Trophoblast cell (in vitro differentiated cells and primary cell): ENCODE results near the gene SLC6A9.
A peak's percentile ranks its signal among the peaks of the same experiment; 100 is the strongest.

Experiments
- DNase-seq, 2 donors: peaks; one replicate each; pipeline ENCODE4 v3.0.0-alpha.2; 2016
- H2AFZ ChIP-seq: 2 replicates; pipeline ENCODE4 v1.6.1; 2013; ENCODE audit warnings: low read length, moderate library complexity, mild to moderate bottlenecking; ENCODE audit not compliant: insufficient read depth, poor library complexity
- H2AK5ac ChIP-seq: 2 replicates; pipeline ENCODE4 v1.6.1; 2013; ENCODE audit warnings: mild to moderate bottlenecking, low read length
- H2BK120ac ChIP-seq: 2 replicates; pipeline ENCODE4 v1.6.1; 2013; ENCODE audit warnings: low read length, mild to moderate bottlenecking, moderate library complexity; ENCODE audit not compliant: insufficient read depth, poor library complexity
- H2BK12ac ChIP-seq: 2 replicates; pipeline ENCODE4 v1.6.1; 2013; ENCODE audit warnings: mild to moderate bottlenecking, low read length, moderate library complexity
- H2BK5ac ChIP-seq: 2 replicates; pipeline ENCODE4 v1.6.1; 2013; ENCODE audit warnings: low read length, low read depth, moderate library complexity, mild to moderate bottlenecking; ENCODE audit not compliant: poor library complexity
- H3K14ac ChIP-seq: 2 replicates; pipeline ENCODE4 v1.6.1; 2013; ENCODE audit warnings: mild to moderate bottlenecking, low read length
- H3K18ac ChIP-seq: 2 replicates; pipeline ENCODE4 v1.6.1; 2013; ENCODE audit warnings: mild to moderate bottlenecking, low read length
- H3K23ac ChIP-seq: 2 replicates; pipeline ENCODE4 v1.6.1; 2013; ENCODE audit warnings: low read length
- H3K27ac ChIP-seq: 2 replicates; pipeline ENCODE4 v1.5.1; 2013; ENCODE audit warnings: low read depth, mild to moderate bottlenecking, inconsistent platforms, low read length, moderate library complexity
- H3K27me3 ChIP-seq: 2 replicates; pipeline ENCODE4 v1.6.1; 2013; ENCODE audit warnings: inconsistent platforms, mild to moderate bottlenecking, low read length, moderate library complexity; ENCODE audit not compliant: insufficient read depth
- H3K36me3 ChIP-seq, 2 experiments: 1 replicate in 1 of 2; 2 replicates in 1 of 2; pipeline ENCODE4 v1.6.1; 2013; ENCODE audit warnings: low read length in 2 of 2, mild to moderate bottlenecking in 2 of 2, moderate library complexity in 1 of 2; ENCODE audit not compliant: insufficient read depth in 2 of 2, control insufficient read depth in 1 of 2
- H3K4ac ChIP-seq: 2 replicates; pipeline ENCODE4 v1.6.1; 2013; ENCODE audit warnings: low read depth, mild to moderate bottlenecking, low read length, moderate library complexity
- H3K4me1 ChIP-seq, 2 experiments: 1 replicate in 1 of 2; 2 replicates in 1 of 2; pipeline ENCODE4 v1.6.1; 2013; ENCODE audit warnings: low read length in 2 of 2, mild to moderate bottlenecking in 2 of 2, moderate library complexity in 1 of 2; ENCODE audit not compliant: insufficient read depth in 2 of 2, control insufficient read depth in 1 of 2
- H3K4me2 ChIP-seq: 2 replicates; pipeline ENCODE4 v1.6.1; 2013; ENCODE audit warnings: inconsistent platforms, mild to moderate bottlenecking, low read length, moderate library complexity
- H3K4me3 ChIP-seq: 2 replicates; pipeline ENCODE4 v1.5.1; 2013; ENCODE audit warnings: mild to moderate bottlenecking, low read depth, low read length, inconsistent platforms
- H3K79me1 ChIP-seq: one replicate; pipeline ENCODE4 v1.6.1; 2013; ENCODE audit warnings: low read length
- H3K79me2 ChIP-seq: 2 replicates; pipeline ENCODE4 v1.6.1; 2013; ENCODE audit warnings: low read length, mild to moderate bottlenecking; ENCODE audit not compliant: control insufficient read depth, insufficient read depth, poor library complexity
- H3K9ac ChIP-seq: 2 replicates; pipeline ENCODE4 v1.6.1; 2013; ENCODE audit warnings: mild to moderate bottlenecking, low read length
- H3K9me3 ChIP-seq: 2 replicates; pipeline ENCODE4 v1.6.1; 2013; ENCODE audit warnings: low read depth, mild to moderate bottlenecking, control low read depth, inconsistent platforms, low read length; ENCODE audit not compliant: insufficient read depth
- H4K12ac ChIP-seq: 2 replicates; pipeline ENCODE4 v1.6.1; 2013; ENCODE audit warnings: low read depth, mild to moderate bottlenecking, low read length, moderate library complexity
- H4K8ac ChIP-seq: 2 replicates; pipeline ENCODE4 v1.6.1; 2013; ENCODE audit warnings: low read depth, mild to moderate bottlenecking, low read length, moderate library complexity
- H4K91ac ChIP-seq: one replicate; pipeline ENCODE4 v1.6.1; 2013; ENCODE audit warnings: low read depth, mild to moderate bottlenecking, low read length, moderate library complexity
- WGBS: extraction: QIAGEN DNeasy Blood & Tissue Kit; methylation state at CpG from one replicate; pipeline ENCODE4 v1.1.7; 2013; ENCODE audit warnings: missing lambda C conversion rate; ENCODE audit not compliant: insufficient read length, insufficient coverage; ENCODE audit errors: extremely low coverage; 5-methylcytosine and 5-hydroxymethylcytosine counted together

The SLC6A9 gene

DNA sequence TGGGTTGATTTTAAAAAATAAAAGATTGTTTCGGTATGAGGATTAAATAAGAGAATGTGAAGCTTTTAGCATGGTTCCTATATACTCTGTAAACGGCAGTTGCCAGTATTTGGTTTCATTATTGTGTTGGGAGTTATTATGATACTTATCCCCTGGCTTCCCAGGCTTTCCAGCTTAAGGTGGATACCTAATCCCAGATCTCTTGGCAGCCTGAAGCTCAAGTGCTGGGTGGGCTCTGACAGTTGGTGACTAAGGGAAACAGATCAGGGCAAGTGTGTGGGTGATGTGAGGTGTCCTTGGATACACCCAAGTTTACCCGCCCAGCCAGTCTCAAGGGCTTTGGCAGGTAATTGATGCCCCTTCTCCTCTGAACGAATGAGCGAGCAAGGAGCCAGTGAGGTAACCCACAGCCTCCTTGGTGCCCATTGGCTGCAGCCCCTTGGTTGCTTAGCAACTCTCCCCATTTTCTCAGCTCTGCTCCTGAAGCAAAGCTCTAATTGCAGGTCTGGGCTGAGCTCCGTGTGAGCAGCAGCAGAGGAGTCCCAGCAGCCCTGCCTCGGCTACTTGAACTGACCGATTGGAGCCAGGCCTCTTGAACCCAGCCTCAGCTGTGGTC is 78.4 kb downstream of the SLC6A9 start:
- Histone ChIP-seq H4K91ac (no peak overlapping the region), H2BK12ac (no peak overlapping the region), H3K36me3 (peaks cover 19 to 23% of the 10 kb centered on the region in 2 experiments), H2BK5ac (no peak overlapping the region), H3K4ac (no peak overlapping the region), H3K4me3 (no peak overlapping the region), H4K12ac (no peak overlapping the region), H3K23ac (no peak overlapping the region), H2BK120ac (no peak overlapping the region), H3K18ac (no peak overlapping the region), H3K4me2 (no peak overlapping the region), H3K9ac (no peak overlapping the region), H3K27me3 (no peaks in the 10 kb centered on the region), H3K79me1 (no peaks in the 10 kb centered on the region), H3K79me2 (no peaks in the 10 kb centered on the region), H3K9me3 (no peaks in the 10 kb centered on the region), H2AFZ (no peak overlapping the region), H2AK5ac (no peak overlapping the region), H3K4me1 (peaks cover 4 to 10% of the 10 kb centered on the region in 2 experiments), H4K8ac (no peak overlapping the region), H3K14ac (no peak overlapping the region), H3K27ac (no peak overlapping the region)
- 100% methylated on average over 1 of the region's 8 CpGs for WGBS
- DNase-seq = no peak

DNA sequence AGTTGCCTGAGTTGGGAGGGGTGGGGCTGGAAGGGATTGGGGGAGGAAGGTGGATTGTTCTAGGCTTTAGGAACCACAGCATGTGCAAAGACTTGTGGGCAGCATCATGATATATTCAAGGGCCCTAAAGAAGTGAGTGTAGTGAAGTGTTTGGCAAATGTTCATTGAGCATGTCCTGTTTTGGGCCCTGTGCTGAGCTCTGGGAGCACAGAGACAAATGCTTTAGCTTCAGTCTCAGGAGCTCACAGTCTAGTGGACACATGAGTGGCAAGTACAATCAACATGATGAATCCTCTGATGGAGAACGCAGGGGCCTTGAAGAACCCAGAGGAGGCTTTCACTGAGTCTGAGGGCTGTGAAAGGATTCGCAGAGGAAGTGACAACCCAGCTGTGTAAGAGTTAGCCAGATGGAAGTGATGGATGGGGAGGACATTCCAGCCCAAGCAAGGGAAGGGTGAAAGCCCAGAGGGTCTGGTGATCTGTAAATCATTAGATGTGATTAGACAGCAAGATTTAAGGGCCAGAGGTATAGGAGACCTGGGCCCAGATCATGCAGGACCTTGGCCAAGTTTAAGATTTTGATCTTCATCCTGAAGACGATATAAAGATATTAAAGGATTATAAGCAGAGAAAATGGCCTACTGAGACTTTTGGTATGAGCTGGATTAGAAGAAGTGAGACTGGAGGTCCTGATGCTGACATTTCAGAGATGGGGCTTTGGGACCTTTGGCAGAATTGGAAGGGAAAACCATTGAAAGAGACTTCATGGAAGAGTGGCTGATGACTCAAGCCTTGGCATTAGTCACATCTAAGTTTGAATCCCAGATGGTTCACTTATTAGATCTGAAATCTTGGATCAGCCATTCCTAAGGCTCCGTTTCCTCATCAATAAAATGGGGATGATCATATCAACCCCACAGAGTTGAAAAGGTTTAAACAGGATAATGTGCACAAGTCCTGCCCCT is 80.0 kb downstream of the SLC6A9 start:
- Histone ChIP-seq H3K4ac (no peak overlapping the region), H3K27me3 (no peaks in the 10 kb centered on the region), H2BK120ac (no peak overlapping the region), H3K4me1 (peaks cover 11 to 18% of the 10 kb centered on the region in 2 experiments), H3K4me3 (no peak overlapping the region), H3K36me3 (peaks cover 7 to 8% of the 10 kb centered on the region in 2 experiments), H3K14ac (no peak overlapping the region), H2BK12ac (no peak overlapping the region), H3K27ac (no peak overlapping the region), H4K12ac (no peak overlapping the region), H2AK5ac (no peak overlapping the region), H3K79me1 (peaks cover 7% of the 10 kb centered on the region), H2AFZ (no peak overlapping the region), H3K9me3 (no peaks in the 10 kb centered on the region), H3K18ac (no peak overlapping the region), H3K4me2 (no peak overlapping the region), H4K8ac (no peak overlapping the region), H2BK5ac (no peak overlapping the region), H3K23ac (no peak overlapping the region), H3K79me2 (peaks cover 9% of the 10 kb centered on the region), H3K9ac (no peak overlapping the region), H4K91ac (no peak overlapping the region)
- no CpG with 5 or more reads among the region's 4 CpGs for WGBS
- DNase-seq = no peak

DNA sequence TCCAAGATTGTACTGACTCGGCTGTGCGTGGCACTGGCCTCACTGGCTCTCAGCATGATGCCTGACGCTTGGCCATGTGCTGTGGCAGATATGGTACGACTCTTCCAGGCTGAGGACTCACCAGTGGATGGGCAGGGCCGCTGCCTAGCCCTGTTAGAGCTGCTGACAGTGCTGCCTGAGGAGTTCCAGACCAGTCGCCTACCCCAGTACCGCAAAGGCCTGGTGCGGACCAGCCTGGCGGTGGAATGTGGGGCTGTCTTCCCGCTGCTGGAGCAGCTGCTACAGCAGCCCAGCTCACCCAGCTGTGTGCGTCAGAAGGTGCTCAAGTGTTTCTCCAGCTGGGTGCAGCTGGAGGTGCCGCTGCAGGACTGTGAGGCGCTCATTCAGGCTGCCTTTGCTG is 81.6 kb downstream of the SLC6A9 start:
- no peak overlapping the region for H3K4me3 ChIP-seq
- no CpG with 5 or more reads among the region's 13 CpGs for WGBS
- H4K12ac ChIP-seq = no peak overlapping the region
- H3K79me2 ChIP-seq = peaks cover 10% of the 10 kb centered on the region
- H3K4ac ChIP-seq = no peak overlapping the region
- H4K8ac ChIP-seq = no peak overlapping the region
- no peak overlapping the region for H3K18ac ChIP-seq
- H2BK120ac ChIP-seq = no peak overlapping the region
- H3K27ac ChIP-seq = no peak overlapping the region
- no peaks in the 10 kb centered on the region for H3K27me3 ChIP-seq
- H2BK12ac ChIP-seq = no peak overlapping the region
- H2BK5ac ChIP-seq = no peak overlapping the region
- no peak overlapping the region for H3K23ac ChIP-seq
- no peak overlapping the region for H3K9ac ChIP-seq
- no peak overlapping the region for H2AFZ ChIP-seq
- H3K36me3 ChIP-seq = peaks cover 6 to 7% of the 10 kb centered on the region in 2 experiments
- H3K79me1 ChIP-seq = peaks cover 9% of the 10 kb centered on the region
- H4K91ac ChIP-seq = no peak overlapping the region
- DNase-seq = no peak
- H3K4me1 ChIP-seq = peaks cover 11 to 18% of the 10 kb centered on the region in 2 experiments
- no peak overlapping the region for H2AK5ac ChIP-seq
- H3K4me2 ChIP-seq = no peak overlapping the region
- no peaks in the 10 kb centered on the region for H3K9me3 ChIP-seq
- H3K14ac ChIP-seq = no peak overlapping the region

DNA sequence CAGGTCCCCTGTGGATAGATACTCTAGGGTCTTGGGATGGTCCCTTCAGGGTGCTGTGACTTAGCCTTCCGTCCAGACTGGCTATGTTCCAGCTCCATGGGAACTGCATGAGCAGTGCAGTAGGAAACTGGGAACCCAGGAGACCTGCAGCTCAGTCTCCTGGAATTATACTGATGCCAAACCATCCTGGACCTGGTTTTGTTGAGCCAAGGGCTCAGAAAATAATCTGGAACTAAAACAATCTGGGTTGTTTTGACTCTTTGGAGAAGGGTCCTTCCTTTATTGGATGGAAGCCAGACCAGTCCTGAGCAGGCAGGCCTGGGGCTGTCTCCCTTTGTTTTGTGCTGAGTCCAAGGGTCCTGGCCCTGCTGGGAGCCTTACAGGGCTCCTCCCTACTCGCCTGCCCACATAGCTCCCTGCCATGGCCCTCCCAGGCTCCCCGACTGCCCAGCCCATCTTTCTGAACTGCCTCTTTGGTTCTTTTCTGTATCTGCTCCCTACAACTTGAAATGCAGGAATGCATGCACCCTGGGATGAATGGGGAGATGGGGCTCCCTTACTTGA is 83.3 kb downstream of the SLC6A9 start:
- DNase-seq = no peak
- peaks cover 9% of the 10 kb centered on the region for H3K79me1 ChIP-seq
- no peak overlapping the region for H3K27ac ChIP-seq
- H3K4ac ChIP-seq = no peak overlapping the region
- no peak overlapping the region for H3K23ac ChIP-seq
- no peak overlapping the region for H4K12ac ChIP-seq
- H3K4me1 ChIP-seq = peaks cover 11 to 18% of the 10 kb centered on the region in 2 experiments
- no peaks in the 10 kb centered on the region for H3K9me3 ChIP-seq
- peak overlapping the region; percentile 88 for H3K4me2 ChIP-seq
- H2BK5ac ChIP-seq = no peak overlapping the region
- H2AK5ac ChIP-seq = no peak overlapping the region
- no peak overlapping the region for H3K18ac ChIP-seq
- H2BK120ac ChIP-seq = no peak overlapping the region
- H3K9ac ChIP-seq = no peak overlapping the region
- H4K91ac ChIP-seq = no peak overlapping the region
- no peak overlapping the region for H4K8ac ChIP-seq
- no peak overlapping the region for H3K4me3 ChIP-seq
- peaks cover 6 to 7% of the 10 kb centered on the region in 2 experiments for H3K36me3 ChIP-seq
- no peak overlapping the region for H3K14ac ChIP-seq
- peaks cover 10% of the 10 kb centered on the region for H3K79me2 ChIP-seq
- no peak overlapping the region for H2BK12ac ChIP-seq
- WGBS = no CpG with 5 or more reads among the region's 3 CpGs
- H2AFZ ChIP-seq = peak overlapping the region; percentile 13
- no peaks in the 10 kb centered on the region for H3K27me3 ChIP-seq
